ENCODE measurements around the gene CFAP299. TPM values are rescaled to one million over a fixed set of nuclear protein-coding genes. Genes with fewer than 3 reads are reported as not detected.

Gene CFAP299
- total RNA-seq, 1 donor from 2014 or later, result 5.1 TPM

- intact Hi-C loops (cut with DNase I), result no loop called here
Measured at GRCh38 chr4:80301884-80302283, 33.6 kb upstream of the CFAP299 start.

GRCh38 chr4:80302616-80303223, 32.8 kb upstream of the CFAP299 start:
- no peak for TF ChIP-seq CTCF (IDR thresholded peaks at IDR 0.05)
- peaks cover 4% of the 10 kb centered on the region for H3K27me3 ChIP-seq (ENCODE audit: low read depth)
- ATAC-seq (no peak), DNase-seq (no peak)
- no peaks in the 10 kb centered on the region for H3K4me1 ChIP-seq
- no peak overlapping the region for H3K4me3 ChIP-seq
- intact Hi-C loops (cut with DNase I), result no loop called here
- no peaks in the 10 kb centered on the region for H3K36me3 ChIP-seq
- H3K27ac ChIP-seq, result no peak overlapping the region
- H3K9me3 ChIP-seq, result no peaks in the 10 kb centered on the region

More at GRCh38 chr4:80301884-80302283, 33.6 kb upstream of the CFAP299 start:
- H3K4me3 ChIP-seq, result no peak overlapping the region
- no peaks in the 10 kb centered on the region for H3K36me3 ChIP-seq
- H3K27ac ChIP-seq, result no peak overlapping the region
- no peaks in the 10 kb centered on the region for H3K4me1 ChIP-seq
- DNase-seq (no peak), ATAC-seq (no peak)
- no peak for TF ChIP-seq CTCF (IDR thresholded peaks at IDR 0.05)
- no peaks in the 10 kb centered on the region for H3K27me3 ChIP-seq (ENCODE audit: low read depth)
- no peaks in the 10 kb centered on the region for H3K9me3 ChIP-seq

- intact Hi-C loops (cut with DNase I), result no loop called here
- ATAC-seq (no peak), DNase-seq (no peak)
- H3K4me3 ChIP-seq, result no peak overlapping the region
- no peak overlapping the region for H3K27ac ChIP-seq
- H3K36me3 ChIP-seq, result no peaks in the 10 kb centered on the region
- H3K4me1 ChIP-seq, result no peaks in the 10 kb centered on the region
- no peaks in the 10 kb centered on the region for H3K9me3 ChIP-seq
- TF ChIP-seq CTCF (IDR thresholded peaks at IDR 0.05), result no peak
- peaks cover 4% of the 10 kb centered on the region for H3K27me3 ChIP-seq (ENCODE audit: low read depth)
Measured at GRCh38 chr4:80305466-80305865, 30.1 kb upstream of the CFAP299 start.

GRCh38 chr4:80306260-80306659, 29.3 kb upstream of the CFAP299 start:
- no peak for TF ChIP-seq CTCF (IDR thresholded peaks at IDR 0.05)
- Histone ChIP-seq H3K4me3 (no peak overlapping the region), H3K36me3 (no peaks in the 10 kb centered on the region), H3K27me3 (ENCODE audit: low read depth) (peaks cover 4% of the 10 kb centered on the region), H3K9me3 (no peaks in the 10 kb centered on the region), H3K27ac (no peak overlapping the region), H3K4me1 (no peaks in the 10 kb centered on the region)
- no peak for ATAC-seq
- intact Hi-C loops (cut with DNase I), result no loop called here
- DNase-seq, result no peak

GRCh38 chr4:80307183-80307735, 28.3 kb upstream of the CFAP299 start:
- intact Hi-C loops (cut with DNase I), result no loop called here
- Histone ChIP-seq H3K27me3 (ENCODE audit: low read depth) (peaks cover 4% of the 10 kb centered on the region), H3K4me1 (no peaks in the 10 kb centered on the region), H3K36me3 (no peaks in the 10 kb centered on the region), H3K27ac (no peak overlapping the region), H3K9me3 (no peaks in the 10 kb centered on the region), H3K4me3 (no peak overlapping the region)
- TF ChIP-seq CTCF (IDR thresholded peaks at IDR 0.05), result no peak
- ATAC-seq (peak in 1 of 2 donors; percentile 61), DNase-seq (no peak)
